Fibroblast of pulmonary artery (primary cell): ENCODE data around the gene GARS1.
A peak's percentile ranks its signal among the peaks of the same experiment; 100 is the strongest.

ENCODE experiments used
- DNase-seq: peaks from one replicate; pipeline ENCODE4 v3.0.0-alpha.2; 2010; ENCODE audit warnings: low read depth
- H3K4me3 ChIP-seq: replicated peaks from 2 replicates; pipeline ENCODE4 v1.5.1; 2011; ENCODE audit warnings: low read depth, mild to moderate bottlenecking, control low read depth, low read length, moderate library complexity
- TF ChIP-seq, protein P1 (sequence below): IDR thresholded peaks from 2 replicates; pipeline ENCODE4 v1.5.1; 2011; ENCODE audit warnings: mild to moderate bottlenecking, control low read depth, low read length, inconsistent platforms; ENCODE audit errors: missing control alignments

Gene GARS1

DNA sequence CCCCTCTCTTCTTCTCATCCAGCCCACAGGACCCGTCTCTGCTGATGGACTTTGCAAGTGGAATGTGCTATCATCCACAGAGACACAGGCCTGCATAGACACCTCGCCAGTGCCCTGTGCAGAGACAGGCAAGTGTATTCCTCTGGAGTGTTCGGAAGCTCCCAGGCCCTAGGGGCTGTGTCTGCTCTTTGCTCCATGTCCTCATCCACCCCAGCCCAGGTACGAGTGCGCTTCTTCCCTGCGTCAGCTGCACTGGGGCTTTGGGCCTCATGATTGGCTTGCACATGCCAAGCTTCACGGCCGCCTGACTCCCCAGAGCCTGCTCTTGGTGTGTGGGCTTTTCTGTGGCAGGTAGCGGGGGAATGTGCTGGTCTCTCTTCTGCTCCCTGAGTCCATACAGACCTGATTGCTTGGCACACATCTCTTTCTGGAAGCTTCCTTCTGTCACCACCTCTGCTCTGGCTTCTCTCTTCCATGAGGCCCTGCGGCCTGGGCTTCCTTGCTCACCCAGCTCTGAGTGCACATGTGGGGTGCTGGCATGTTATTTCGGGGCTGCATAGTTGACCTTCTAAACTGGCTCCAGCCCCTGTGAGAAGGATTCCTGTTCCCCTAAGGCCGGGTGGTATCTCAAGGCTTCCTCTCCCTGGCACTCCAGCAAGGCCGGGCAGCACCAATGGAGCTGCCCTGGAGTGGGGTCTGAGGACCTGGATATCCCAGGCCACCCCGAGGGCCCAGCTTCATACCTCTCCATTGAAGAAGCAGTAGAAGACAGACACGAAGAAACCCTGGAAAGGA is 59.8 kb downstream of the GARS1 start:
- H3K4me3 ChIP-seq: no peak overlapping the region
- DNase-seq: no peak
- TF ChIP-seq, protein P1, sequence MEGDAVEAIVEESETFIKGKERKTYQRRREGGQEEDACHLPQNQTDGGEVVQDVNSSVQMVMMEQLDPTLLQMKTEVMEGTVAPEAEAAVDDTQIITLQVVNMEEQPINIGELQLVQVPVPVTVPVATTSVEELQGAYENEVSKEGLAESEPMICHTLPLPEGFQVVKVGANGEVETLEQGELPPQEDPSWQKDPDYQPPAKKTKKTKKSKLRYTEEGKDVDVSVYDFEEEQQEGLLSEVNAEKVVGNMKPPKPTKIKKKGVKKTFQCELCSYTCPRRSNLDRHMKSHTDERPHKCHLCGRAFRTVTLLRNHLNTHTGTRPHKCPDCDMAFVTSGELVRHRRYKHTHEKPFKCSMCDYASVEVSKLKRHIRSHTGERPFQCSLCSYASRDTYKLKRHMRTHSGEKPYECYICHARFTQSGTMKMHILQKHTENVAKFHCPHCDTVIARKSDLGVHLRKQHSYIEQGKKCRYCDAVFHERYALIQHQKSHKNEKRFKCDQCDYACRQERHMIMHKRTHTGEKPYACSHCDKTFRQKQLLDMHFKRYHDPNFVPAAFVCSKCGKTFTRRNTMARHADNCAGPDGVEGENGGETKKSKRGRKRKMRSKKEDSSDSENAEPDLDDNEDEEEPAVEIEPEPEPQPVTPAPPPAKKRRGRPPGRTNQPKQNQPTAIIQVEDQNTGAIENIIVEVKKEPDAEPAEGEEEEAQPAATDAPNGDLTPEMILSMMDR: no peak

- TF ChIP-seq, protein P1: no peak
- no peak for DNase-seq
Observed at GRCh38 chr7:30655096-30655970, 60.7 kb downstream of the GARS1 start.

GRCh38 chr7:30656006-30656957 is 61.6 kb downstream of the GARS1 start:
- TF ChIP-seq, protein P1: no peak
- DNase-seq: no peak
- no peak overlapping the region for H3K4me3 ChIP-seq

More at GRCh38 chr7:30655096-30655970, 60.7 kb downstream of the GARS1 start:
- no peak overlapping the region for H3K4me3 ChIP-seq

DNA sequence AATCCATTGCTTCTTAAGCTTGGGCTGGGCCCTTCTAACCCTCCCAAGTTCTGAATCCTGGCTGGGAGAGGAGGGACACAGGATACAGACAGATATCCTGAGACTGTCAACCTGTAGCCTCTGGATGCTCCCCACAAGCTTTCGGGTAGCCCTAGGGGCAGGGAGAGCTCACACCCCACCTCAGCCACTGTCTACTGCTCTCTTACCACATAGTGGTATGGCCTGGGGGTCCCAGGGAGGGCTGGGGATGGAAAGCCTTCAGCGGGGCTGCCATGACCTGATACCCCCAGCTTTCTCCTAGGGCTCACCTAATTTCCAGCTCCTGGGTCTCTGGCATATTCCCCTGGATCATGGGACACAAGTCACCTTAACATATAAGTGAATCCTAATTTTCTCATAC is 62.5 kb downstream of the GARS1 start:
- TF ChIP-seq, protein P1: no peak
- DNase-seq: no peak
- no peak overlapping the region for H3K4me3 ChIP-seq

GRCh38 chr7:30658479-30659074 is 63.9 kb downstream of the GARS1 start:
- TF ChIP-seq, protein P1: no peak
- H3K4me3 ChIP-seq: no peak overlapping the region
- no peak for DNase-seq

GRCh38 chr7:30659312-30659711 is 64.6 kb downstream of the GARS1 start:
- H3K4me3 ChIP-seq: no peak overlapping the region
- peak; percentile 13 for DNase-seq
- TF ChIP-seq, protein P1: no peak
